ENCODE measurements around the gene ABCB1.

DNA sequence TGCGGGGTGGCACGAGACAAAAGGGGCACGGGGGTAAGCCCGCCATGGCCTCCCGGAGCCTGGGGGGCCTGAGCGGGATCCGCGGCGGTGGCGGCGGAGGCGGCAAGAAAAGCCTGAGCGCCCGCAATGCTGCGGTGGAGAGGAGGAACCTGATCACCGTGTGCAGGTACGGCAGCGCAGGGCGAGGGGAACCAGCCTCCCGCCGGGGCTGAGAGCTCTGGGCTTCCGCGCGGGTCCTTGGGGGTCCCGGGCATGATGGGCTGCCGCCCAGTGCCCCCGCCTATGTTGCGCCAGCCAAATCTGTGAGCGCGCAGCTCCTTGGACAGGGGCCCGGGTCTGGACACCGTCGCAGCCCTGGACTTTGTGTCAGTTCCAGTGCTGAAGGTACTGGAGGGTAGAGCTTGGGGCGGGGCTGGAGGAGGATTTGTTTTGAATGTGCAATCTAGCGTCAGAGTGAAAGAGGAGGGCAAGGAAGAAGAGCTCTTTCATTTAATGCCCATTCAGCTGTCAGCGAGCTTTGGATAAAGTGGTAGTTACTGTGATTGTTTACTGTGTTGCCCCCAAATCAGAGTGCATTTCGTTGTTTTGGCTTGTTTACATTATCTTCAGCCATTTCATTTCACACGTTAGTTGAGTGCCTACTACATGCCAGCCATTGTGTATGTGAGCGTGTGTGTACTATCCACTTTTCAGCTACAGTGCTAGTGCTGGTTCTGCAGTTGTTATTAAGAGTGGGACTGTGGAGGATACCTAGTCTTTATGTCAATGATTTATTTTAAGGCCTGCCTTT is 28.3 kb upstream of the ABCB1 start:
- TF ChIP-seq CTCF (IDR thresholded peaks at IDR 0.05) = no peak
- no peak for TF ChIP-seq ZFX (IDR thresholded peaks at IDR 0.05; ENCODE audit: borderline replicate concordance)

Measured in 22Rv1 (cell line).